Neural cell (in vitro differentiated cells): ENCODE measurements around the gene NEDD9. TPM values are rescaled to one million over a fixed set of nuclear protein-coding genes. Genes with fewer than 3 reads are reported as not detected.

Source experiments
- H2AFZ ChIP-seq: fragments of 200-600, 300-800 bp; sonication (generic), shearing (Covaris generic); 2 replicates; pipeline ENCODE4 v1.6.0; 2014; ENCODE audit warnings: low read depth, mild to moderate bottlenecking, antibody characterized with exemption, low read length, moderate library complexity
- H3F3A ChIP-seq: fragments of 200-600 bp; shearing (Covaris generic); 2 replicates; pipeline ENCODE4 v1.6.1; 2016; ENCODE audit warnings: mild to moderate bottlenecking, moderate library complexity, mixed read lengths, antibody characterized with exemption, low read length; ENCODE audit not compliant: insufficient read depth, poor library complexity, severe bottlenecking
- H3K27ac ChIP-seq: fragments of 200-600, 300-800 bp; sonication (generic), shearing (Covaris generic); 2 replicates; pipeline ENCODE4 v1.5.1; 2014; ENCODE audit warnings: mild to moderate bottlenecking, low read length, moderate library complexity
- H3K27me3 ChIP-seq: fragments of 300-800, 200-600 bp; sonication (generic), shearing (Covaris generic); 2 replicates; pipeline ENCODE4 v1.6.0; 2014; ENCODE audit warnings: mild to moderate bottlenecking, low read depth, low read length, moderate library complexity; ENCODE audit not compliant: insufficient read depth
- H3K36me3 ChIP-seq: fragments of 300-800, 200-600 bp; sonication (generic), shearing (Covaris generic); 2 replicates; pipeline ENCODE4 v1.5.1; 2014; ENCODE audit warnings: mild to moderate bottlenecking, antibody characterized with exemption, low read length, moderate library complexity; ENCODE audit not compliant: insufficient read depth
- H3K4me2 ChIP-seq: fragments of 300-800, 200-600 bp; sonication (generic), shearing (Covaris generic); 2 replicates; pipeline ENCODE4 v1.6.0; 2014; ENCODE audit warnings: mild to moderate bottlenecking, low read length
- H3K4me3 ChIP-seq: fragments of 300-800, 200-600 bp; sonication (generic), shearing (Covaris generic); 2 replicates; pipeline ENCODE4 v1.5.1; 2014; ENCODE audit warnings: mild to moderate bottlenecking, low read length, moderate library complexity
- H3K79me2 ChIP-seq: fragments of 200-600 bp; shearing (Covaris generic); replicated peaks from 2 replicates; pipeline ENCODE4 v1.6.0; 2014; ENCODE audit warnings: mild to moderate bottlenecking, low read length, moderate library complexity; ENCODE audit not compliant: insufficient read depth
- H3K9ac ChIP-seq: fragments of 300-800, 200-600 bp; sonication (generic), shearing (Covaris generic); 2 replicates; pipeline ENCODE4 v1.6.1; 2016; ENCODE audit warnings: mild to moderate bottlenecking, low read length, mixed read lengths
- H3K9me2 ChIP-seq: fragments of 200-600 bp; shearing (Covaris generic); 2 replicates; pipeline ENCODE4 v1.6.1; 2016; ENCODE audit warnings: mild to moderate bottlenecking, low read length, mixed read lengths; ENCODE audit not compliant: insufficient read depth
- H3K9me3 ChIP-seq: fragments of 200-600, 300-800 bp; sonication (generic), shearing (Covaris generic); 2 replicates; pipeline ENCODE4 v1.6.1; 2016; ENCODE audit warnings: mild to moderate bottlenecking, mixed run types, low read length, moderate library complexity, mixed read lengths
- H4K20me1 ChIP-seq: fragments of 200-600 bp; shearing (Covaris generic); 2 replicates; pipeline ENCODE4 v1.6.1; 2016; ENCODE audit warnings: mild to moderate bottlenecking, mixed run types; ENCODE audit not compliant: insufficient read depth
- EP300 ChIP-seq: fragments of 450-650 bp; conservative IDR thresholded peaks from 2 replicates; pipeline ENCODE4 v1.6.1; 2014; ENCODE audit warnings: antibody characterized with exemption, mild to moderate bottlenecking, moderate library complexity; ENCODE audit not compliant: poor library complexity, severe bottlenecking
- EZH2 ChIP-seq: fragments of 200-600, 300-800 bp; shearing (Covaris generic), sonication (generic); IDR thresholded peaks from 2 replicates; pipeline ENCODE4 v1.6.1; 2014; ENCODE audit warnings: antibody characterized with exemption, low read length, borderline replicate concordance, mild to moderate bottlenecking; ENCODE audit not compliant: insufficient read depth, poor library complexity, severe bottlenecking
- MXI1 ChIP-seq: fragments of 450-650 bp; conservative IDR thresholded peaks from 2 replicates; pipeline ENCODE4 v1.6.1; 2014; ENCODE audit warnings: antibody characterized with exemption, mild to moderate bottlenecking; ENCODE audit not compliant: poor library complexity, severe bottlenecking
- POLR2AphosphoS5 ChIP-seq: IDR thresholded peaks from 2 replicates; pipeline ENCODE4 v1.6.1; 2012
- RAD21 ChIP-seq: fragments of 450-650 bp; conservative IDR thresholded peaks from 2 replicates; pipeline ENCODE4 v1.6.1; 2014; ENCODE audit warnings: antibody characterized with exemption, mild to moderate bottlenecking, moderate library complexity
- SMC3 ChIP-seq: fragments of 450-650 bp; conservative IDR thresholded peaks from 2 replicates; pipeline ENCODE4 v1.6.1; 2014; ENCODE audit warnings: antibody characterized with exemption, mild to moderate bottlenecking, moderate library complexity; ENCODE audit not compliant: poor library complexity
- TAF1 ChIP-seq: IDR thresholded peaks from 2 replicates; pipeline ENCODE4 v1.6.1; 2012; ENCODE audit warnings: low read depth
- polyA plus RNA-seq: library from polyadenylated mRNA; depleted of rRNA; stranded (reverse); fragments of >200 nt; gene quantifications from 2 replicates; pipeline ENCODE4 v1.2.3, GENCODE V29; 2014
- TF ChIP-seq, protein P1 (sequence below): IDR thresholded peaks from 2 replicates; pipeline ENCODE4 v1.6.1; 2012; ENCODE audit warnings: borderline replicate concordance
- TF ChIP-seq, protein P2 (sequence below): fragments of 450-650 bp; IDR thresholded peaks from 2 replicates; pipeline ENCODE4 v1.5.1; 2014; ENCODE audit warnings: antibody characterized with exemption, mild to moderate bottlenecking, moderate library complexity; ENCODE audit not compliant: poor library complexity, severe bottlenecking

NEDD9 gene
- polyA plus RNA-seq, 1 donor from 2014 or later: 0.11 TPM

DNA sequence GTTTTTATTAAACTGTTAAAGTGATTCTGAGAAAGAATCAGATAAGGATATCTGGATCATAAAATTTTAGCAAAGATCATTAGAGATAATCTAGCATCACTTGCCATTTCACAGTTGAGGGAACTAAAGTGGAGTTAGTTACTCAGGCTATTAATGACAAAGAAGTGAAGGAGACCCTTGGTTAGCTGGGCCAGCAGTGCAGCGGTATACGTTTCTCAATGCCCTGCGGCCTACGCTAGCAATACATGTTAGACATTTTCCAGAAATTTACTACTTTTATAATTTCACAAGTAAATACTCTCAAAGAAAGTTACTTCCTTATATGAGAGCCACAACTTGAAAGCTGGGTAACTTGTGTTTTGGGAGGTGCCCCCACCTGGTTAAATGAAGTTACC lies 28.5 kb downstream of the NEDD9 start:
- Histone ChIP-seq H2AFZ (no peak overlapping the region), H3K9ac (no peak overlapping the region), H3K27me3 (no peaks in the 10 kb centered on the region), H3K4me2 (no peak overlapping the region), H3K4me3 (no peak overlapping the region), H3F3A (no peaks in the 10 kb centered on the region), H3K79me2 (no peaks in the 10 kb centered on the region), H3K9me3 (no peaks in the 10 kb centered on the region), H3K27ac (no peak overlapping the region), H3K36me3 (no peaks in the 10 kb centered on the region), H3K9me2 (no peaks in the 10 kb centered on the region), H4K20me1 (no peaks in the 10 kb centered on the region)
- TF ChIP-seq MXI1: no peak
- no peak for TF ChIP-seq TAF1
- TF ChIP-seq, protein P1, sequence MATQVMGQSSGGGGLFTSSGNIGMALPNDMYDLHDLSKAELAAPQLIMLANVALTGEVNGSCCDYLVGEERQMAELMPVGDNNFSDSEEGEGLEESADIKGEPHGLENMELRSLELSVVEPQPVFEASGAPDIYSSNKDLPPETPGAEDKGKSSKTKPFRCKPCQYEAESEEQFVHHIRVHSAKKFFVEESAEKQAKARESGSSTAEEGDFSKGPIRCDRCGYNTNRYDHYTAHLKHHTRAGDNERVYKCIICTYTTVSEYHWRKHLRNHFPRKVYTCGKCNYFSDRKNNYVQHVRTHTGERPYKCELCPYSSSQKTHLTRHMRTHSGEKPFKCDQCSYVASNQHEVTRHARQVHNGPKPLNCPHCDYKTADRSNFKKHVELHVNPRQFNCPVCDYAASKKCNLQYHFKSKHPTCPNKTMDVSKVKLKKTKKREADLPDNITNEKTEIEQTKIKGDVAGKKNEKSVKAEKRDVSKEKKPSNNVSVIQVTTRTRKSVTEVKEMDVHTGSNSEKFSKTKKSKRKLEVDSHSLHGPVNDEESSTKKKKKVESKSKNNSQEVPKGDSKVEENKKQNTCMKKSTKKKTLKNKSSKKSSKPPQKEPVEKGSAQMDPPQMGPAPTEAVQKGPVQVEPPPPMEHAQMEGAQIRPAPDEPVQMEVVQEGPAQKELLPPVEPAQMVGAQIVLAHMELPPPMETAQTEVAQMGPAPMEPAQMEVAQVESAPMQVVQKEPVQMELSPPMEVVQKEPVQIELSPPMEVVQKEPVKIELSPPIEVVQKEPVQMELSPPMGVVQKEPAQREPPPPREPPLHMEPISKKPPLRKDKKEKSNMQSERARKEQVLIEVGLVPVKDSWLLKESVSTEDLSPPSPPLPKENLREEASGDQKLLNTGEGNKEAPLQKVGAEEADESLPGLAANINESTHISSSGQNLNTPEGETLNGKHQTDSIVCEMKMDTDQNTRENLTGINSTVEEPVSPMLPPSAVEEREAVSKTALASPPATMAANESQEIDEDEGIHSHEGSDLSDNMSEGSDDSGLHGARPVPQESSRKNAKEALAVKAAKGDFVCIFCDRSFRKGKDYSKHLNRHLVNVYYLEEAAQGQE: no peak
- no peak for TF ChIP-seq EP300

DNA sequence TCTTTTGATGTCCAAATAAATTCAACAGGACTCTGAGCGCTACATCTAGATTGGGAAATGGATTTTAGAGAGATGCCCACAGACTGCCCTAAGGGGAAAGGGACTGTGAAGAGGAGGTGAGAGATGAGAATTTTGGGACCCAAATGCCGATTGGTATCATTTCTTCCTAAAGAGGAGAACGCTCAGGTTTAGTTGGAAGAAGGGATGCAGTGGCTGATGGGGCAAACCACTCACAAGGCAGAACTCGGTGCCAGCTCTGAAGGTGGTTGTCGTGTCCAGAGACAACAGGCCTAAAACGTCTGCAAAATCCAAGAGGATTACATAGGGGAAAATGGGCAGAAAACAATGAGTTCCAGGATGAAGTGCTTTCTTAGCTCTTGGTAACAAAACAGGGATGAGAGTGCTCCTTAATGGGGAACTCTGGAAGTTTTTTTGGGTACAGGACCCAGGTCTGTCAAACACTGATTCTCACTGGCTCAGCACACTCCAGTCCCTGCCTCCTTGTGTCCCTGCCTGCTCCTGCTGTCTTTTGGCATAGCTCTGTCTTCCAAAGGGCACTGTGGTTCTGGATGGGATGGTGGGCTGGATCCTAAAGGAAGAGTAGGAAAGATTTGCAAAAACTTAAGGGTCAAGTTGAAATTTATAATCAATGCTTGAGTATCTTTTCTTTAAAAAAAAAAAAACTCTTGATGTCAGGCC lies 29.0 kb downstream of the NEDD9 start:
- H2AFZ ChIP-seq: no peak overlapping the region
- H3K4me3 ChIP-seq: no peak overlapping the region
- no peak for TF ChIP-seq MXI1
- TF ChIP-seq RAD21: no peak
- TF ChIP-seq, protein P2, sequence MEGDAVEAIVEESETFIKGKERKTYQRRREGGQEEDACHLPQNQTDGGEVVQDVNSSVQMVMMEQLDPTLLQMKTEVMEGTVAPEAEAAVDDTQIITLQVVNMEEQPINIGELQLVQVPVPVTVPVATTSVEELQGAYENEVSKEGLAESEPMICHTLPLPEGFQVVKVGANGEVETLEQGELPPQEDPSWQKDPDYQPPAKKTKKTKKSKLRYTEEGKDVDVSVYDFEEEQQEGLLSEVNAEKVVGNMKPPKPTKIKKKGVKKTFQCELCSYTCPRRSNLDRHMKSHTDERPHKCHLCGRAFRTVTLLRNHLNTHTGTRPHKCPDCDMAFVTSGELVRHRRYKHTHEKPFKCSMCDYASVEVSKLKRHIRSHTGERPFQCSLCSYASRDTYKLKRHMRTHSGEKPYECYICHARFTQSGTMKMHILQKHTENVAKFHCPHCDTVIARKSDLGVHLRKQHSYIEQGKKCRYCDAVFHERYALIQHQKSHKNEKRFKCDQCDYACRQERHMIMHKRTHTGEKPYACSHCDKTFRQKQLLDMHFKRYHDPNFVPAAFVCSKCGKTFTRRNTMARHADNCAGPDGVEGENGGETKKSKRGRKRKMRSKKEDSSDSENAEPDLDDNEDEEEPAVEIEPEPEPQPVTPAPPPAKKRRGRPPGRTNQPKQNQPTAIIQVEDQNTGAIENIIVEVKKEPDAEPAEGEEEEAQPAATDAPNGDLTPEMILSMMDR: no peak
- TF ChIP-seq EZH2: no peak
- TF ChIP-seq TAF1: no peak
- no peak for TF ChIP-seq EP300
- TF ChIP-seq, protein P1: no peak
- no peak for TF ChIP-seq POLR2AphosphoS5
- TF ChIP-seq SMC3: no peak
- H3K4me2 ChIP-seq: no peak overlapping the region
- no peaks in the 10 kb centered on the region for H3K27me3 ChIP-seq
- H3K79me2 ChIP-seq: no peaks in the 10 kb centered on the region
- no peaks in the 10 kb centered on the region for H3K36me3 ChIP-seq
- no peaks in the 10 kb centered on the region for H4K20me1 ChIP-seq
- no peaks in the 10 kb centered on the region for H3F3A ChIP-seq
- H3K27ac ChIP-seq: no peak overlapping the region
- H3K9ac ChIP-seq: no peak overlapping the region
- H3K9me2 ChIP-seq: no peaks in the 10 kb centered on the region
- H3K9me3 ChIP-seq: no peaks in the 10 kb centered on the region
